ENCODE data around the gene DISC1. TPM values are rescaled to one million over a fixed set of nuclear protein-coding genes. Genes with fewer than 3 reads are reported as not detected.
"Not testable (repeated sequence)": the region's sequence is repeated elsewhere in the genome, so short reads cannot be mapped to it uniquely, and the experiment has no call there.

DISC1 gene
- total RNA-seq, 1 experiment from 2014 or later: 1.8 TPM

GRCh38 chr1:231763456-231763855 is 136.9 kb downstream of the DISC1 start:
- TF ChIP-seq CTCF (conservative IDR thresholded peaks at IDR 0.05; ENCODE audit: low read depth, low read length): no peak
- no peak for TF ChIP-seq EZH2 (IDR thresholded peaks at IDR 0.05; ENCODE audit: borderline replicate concordance, low read depth, low read length, poor library complexity, severe bottlenecking)
- Histone ChIP-seq H3K36me3 (ENCODE audit: insufficient read depth, low read length, poor library complexity, severe bottlenecking) (no peaks in the 10 kb centered on the region), H3K27ac (ENCODE audit: low read depth, low read length, poor library complexity, severe bottlenecking) (no peak overlapping the region), H3K27me3 (replicated peaks; ENCODE audit: insufficient read depth, low read depth, low read length, poor library complexity) (no peaks in the 10 kb centered on the region), H3K4me3 (ENCODE audit: low read depth, low read length, poor library complexity, severe bottlenecking) (no peak overlapping the region), H3K4me1 (ENCODE audit: insufficient read depth, low read length, poor library complexity, severe bottlenecking) (no peaks in the 10 kb centered on the region), H3K9me3 (ENCODE audit: low read depth, low read length, poor library complexity, severe bottlenecking) (no peaks in the 10 kb centered on the region)
- intact Hi-C loops (cut with micrococcal nuclease; ENCODE audit: unreplicated experiment): no loop called here
- DNase-seq (ENCODE audit: low spot score): no peak
- no TSS peak for BruUV-seq (replicated peaks)
- ChIA-PET POLR2A (ENCODE audit: low non-redundant PET) (interaction anchor here (0.7 kb wide), 1 partner anchor 1060 kb away, joined by 3 read pairs; no protein-coding TSS in a partner anchor), CTCF (no interaction called here)

- BruUV-seq (replicated peaks); intact Hi-C loops (cut with micrococcal nuclease; ENCODE audit: unreplicated experiment): not testable (repeated sequence)
Observed at GRCh38 chr1:231765825-231766224, 139.2 kb downstream of the DISC1 start.

GRCh38 chr1:231767471-231767870 is 140.9 kb downstream of the DISC1 start:
- no peaks in the 10 kb centered on the region for H3K27me3 ChIP-seq (replicated peaks; ENCODE audit: insufficient read depth, low read depth, low read length, poor library complexity)
- DNase-seq (ENCODE audit: low spot score): no peak
- TF ChIP-seq EZH2 (IDR thresholded peaks at IDR 0.05; ENCODE audit: borderline replicate concordance, low read depth, low read length, poor library complexity, severe bottlenecking): no peak
- no peak for TF ChIP-seq CTCF (conservative IDR thresholded peaks at IDR 0.05; ENCODE audit: low read depth, low read length)
- ChIA-PET CTCF (no interaction called here), POLR2A (ENCODE audit: low non-redundant PET) (no interaction called here)
- no peaks in the 10 kb centered on the region for H3K4me1 ChIP-seq (ENCODE audit: insufficient read depth, low read length, poor library complexity, severe bottlenecking)
- intact Hi-C loops (cut with micrococcal nuclease; ENCODE audit: unreplicated experiment): no loop called here
- H3K27ac ChIP-seq (ENCODE audit: low read depth, low read length, poor library complexity, severe bottlenecking): no peak overlapping the region
- no peaks in the 10 kb centered on the region for H3K9me3 ChIP-seq (ENCODE audit: low read depth, low read length, poor library complexity, severe bottlenecking)
- H3K36me3 ChIP-seq (ENCODE audit: insufficient read depth, low read length, poor library complexity, severe bottlenecking): no peaks in the 10 kb centered on the region
- BruUV-seq (replicated peaks): no TSS peak
- H3K4me3 ChIP-seq (ENCODE audit: low read depth, low read length, poor library complexity, severe bottlenecking): no peak overlapping the region

More at GRCh38 chr1:231765825-231766224, 139.2 kb downstream of the DISC1 start:
- DNase-seq (ENCODE audit: low spot score); H3K36me3 ChIP-seq (ENCODE audit: insufficient read depth, low read length, poor library complexity, severe bottlenecking); H3K27ac ChIP-seq (ENCODE audit: low read depth, low read length, poor library complexity, severe bottlenecking); POLR2A ChIA-PET (ENCODE audit: low non-redundant PET); H3K4me1 ChIP-seq (ENCODE audit: insufficient read depth, low read length, poor library complexity, severe bottlenecking); H3K4me3 ChIP-seq (ENCODE audit: low read depth, low read length, poor library complexity, severe bottlenecking); H3K27me3 ChIP-seq (replicated peaks; ENCODE audit: insufficient read depth, low read depth, low read length, poor library complexity); CTCF ChIA-PET; H3K9me3 ChIP-seq (ENCODE audit: low read depth, low read length, poor library complexity, severe bottlenecking): not testable (repeated sequence)

GRCh38 chr1:231768416-231768815 is 141.8 kb downstream of the DISC1 start:
- intact Hi-C loops (cut with micrococcal nuclease; ENCODE audit: unreplicated experiment): no loop called here
- TF ChIP-seq CTCF (conservative IDR thresholded peaks at IDR 0.05; ENCODE audit: low read depth, low read length) (no peak), EZH2 (IDR thresholded peaks at IDR 0.05; ENCODE audit: borderline replicate concordance, low read depth, low read length, poor library complexity, severe bottlenecking) (no peak)
- Histone ChIP-seq H3K27ac (ENCODE audit: low read depth, low read length, poor library complexity, severe bottlenecking) (no peak overlapping the region), H3K9me3 (ENCODE audit: low read depth, low read length, poor library complexity, severe bottlenecking) (no peaks in the 10 kb centered on the region), H3K4me1 (ENCODE audit: insufficient read depth, low read length, poor library complexity, severe bottlenecking) (no peaks in the 10 kb centered on the region), H3K36me3 (ENCODE audit: insufficient read depth, low read length, poor library complexity, severe bottlenecking) (no peaks in the 10 kb centered on the region), H3K27me3 (replicated peaks; ENCODE audit: insufficient read depth, low read depth, low read length, poor library complexity) (no peaks in the 10 kb centered on the region), H3K4me3 (ENCODE audit: low read depth, low read length, poor library complexity, severe bottlenecking) (no peak overlapping the region)
- CTCF ChIA-PET: no interaction called here
- DNase-seq (ENCODE audit: low spot score): no peak
- BruUV-seq (replicated peaks): no TSS peak
- POLR2A ChIA-PET (ENCODE audit: low non-redundant PET): no interaction called here
